ENCODE results near the gene GBGT1.

Gene GBGT1

DNA sequence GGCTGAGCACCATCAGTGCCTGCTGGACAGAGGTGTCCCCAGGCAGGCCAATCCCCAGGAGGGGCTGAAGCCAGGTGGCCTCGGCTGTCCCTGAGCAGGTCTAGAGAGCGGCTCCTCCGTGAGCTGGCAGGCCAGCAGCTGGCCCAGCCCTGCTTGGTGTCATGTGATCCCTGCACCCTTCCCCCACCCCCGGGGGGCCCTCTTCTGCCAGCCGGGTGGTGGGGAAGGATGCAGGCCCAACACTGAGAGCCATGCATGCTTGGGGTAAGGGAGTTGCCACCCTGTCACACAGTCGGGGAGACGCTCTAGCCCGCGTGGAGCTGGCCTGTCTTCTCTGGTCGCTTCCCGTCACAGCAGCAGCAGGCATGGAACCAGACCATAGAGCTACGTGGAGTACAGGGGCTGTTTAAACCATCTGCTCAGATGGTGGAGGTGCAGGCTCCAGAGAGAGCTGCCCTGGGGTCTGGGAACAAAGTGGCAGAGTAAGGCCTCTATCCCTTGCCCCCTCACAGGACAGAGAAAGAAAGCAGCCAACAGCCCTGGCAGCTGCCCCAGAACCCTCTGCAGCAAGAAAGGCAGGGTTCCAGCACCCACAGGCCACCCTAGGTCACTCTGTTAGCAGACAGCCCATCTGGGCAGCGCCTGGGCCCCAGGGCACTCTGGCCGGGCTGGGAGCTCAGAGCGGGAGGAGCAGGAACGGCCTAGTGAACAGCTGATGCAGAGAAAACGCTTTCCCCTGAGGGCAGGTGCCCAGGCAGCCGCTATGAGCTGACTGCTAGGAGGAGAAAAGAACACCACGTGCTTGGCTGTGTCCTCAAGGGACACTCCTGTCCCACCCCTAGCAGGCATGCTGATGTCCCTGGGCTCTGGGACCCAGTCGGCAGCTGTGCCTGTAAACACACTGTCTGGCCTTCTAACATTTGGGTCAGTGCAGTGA lies 49.5 kb downstream of the GBGT1 start:
- no peak overlapping the region for H3K4me3 ChIP-seq (ENCODE audit: low read depth, low read length)
- TF ChIP-seq, protein P1, sequence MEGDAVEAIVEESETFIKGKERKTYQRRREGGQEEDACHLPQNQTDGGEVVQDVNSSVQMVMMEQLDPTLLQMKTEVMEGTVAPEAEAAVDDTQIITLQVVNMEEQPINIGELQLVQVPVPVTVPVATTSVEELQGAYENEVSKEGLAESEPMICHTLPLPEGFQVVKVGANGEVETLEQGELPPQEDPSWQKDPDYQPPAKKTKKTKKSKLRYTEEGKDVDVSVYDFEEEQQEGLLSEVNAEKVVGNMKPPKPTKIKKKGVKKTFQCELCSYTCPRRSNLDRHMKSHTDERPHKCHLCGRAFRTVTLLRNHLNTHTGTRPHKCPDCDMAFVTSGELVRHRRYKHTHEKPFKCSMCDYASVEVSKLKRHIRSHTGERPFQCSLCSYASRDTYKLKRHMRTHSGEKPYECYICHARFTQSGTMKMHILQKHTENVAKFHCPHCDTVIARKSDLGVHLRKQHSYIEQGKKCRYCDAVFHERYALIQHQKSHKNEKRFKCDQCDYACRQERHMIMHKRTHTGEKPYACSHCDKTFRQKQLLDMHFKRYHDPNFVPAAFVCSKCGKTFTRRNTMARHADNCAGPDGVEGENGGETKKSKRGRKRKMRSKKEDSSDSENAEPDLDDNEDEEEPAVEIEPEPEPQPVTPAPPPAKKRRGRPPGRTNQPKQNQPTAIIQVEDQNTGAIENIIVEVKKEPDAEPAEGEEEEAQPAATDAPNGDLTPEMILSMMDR (conservative IDR thresholded peaks at IDR 0.05; ENCODE audit: low read depth, low read length): no peak
- no peak for DNase-seq (ENCODE audit: low read depth)

DNA sequence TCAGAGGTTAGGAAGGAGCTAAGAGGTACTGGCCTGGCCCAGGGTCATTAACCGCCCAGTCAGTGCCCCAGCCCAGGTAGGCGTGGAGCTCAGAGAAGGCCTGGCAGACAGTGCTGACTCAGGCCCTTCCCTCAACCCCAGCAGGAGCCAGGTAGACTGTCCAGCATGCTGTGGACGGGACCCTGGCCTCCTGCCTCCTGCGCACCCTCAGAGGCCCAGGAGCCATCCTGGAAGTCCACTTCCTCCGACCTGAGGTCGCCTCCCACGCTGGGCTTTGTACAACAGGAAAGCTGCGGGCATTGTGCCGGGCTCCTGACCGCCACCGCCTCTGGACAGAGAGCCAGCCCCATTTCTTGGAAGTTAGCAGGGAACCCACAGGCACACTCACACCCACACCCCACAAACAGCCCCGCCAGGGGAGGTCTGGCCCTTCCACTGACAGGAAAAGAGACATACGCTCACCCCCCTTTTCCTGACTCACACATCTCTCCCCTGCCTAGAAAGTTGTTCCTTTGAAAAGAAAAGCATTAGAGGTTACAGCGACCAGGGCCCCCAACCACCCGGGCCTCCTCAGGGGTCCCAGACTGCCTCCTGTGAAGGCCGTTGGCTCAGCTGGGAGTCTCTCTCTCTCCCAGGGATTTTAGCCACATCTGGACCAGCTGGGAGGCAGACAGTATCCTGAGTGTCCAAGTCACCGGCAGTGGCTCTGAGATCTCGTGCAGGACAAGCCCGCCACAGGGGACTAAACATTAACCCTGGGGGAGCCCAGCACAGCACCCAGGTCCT lies 50.4 kb downstream of the GBGT1 start:
- no peak overlapping the region for H3K4me3 ChIP-seq (ENCODE audit: low read depth, low read length)
- TF ChIP-seq, protein P1 (conservative IDR thresholded peaks at IDR 0.05; ENCODE audit: low read depth, low read length): no peak
- peak; percentile 57 for DNase-seq (ENCODE audit: low read depth)

DNA sequence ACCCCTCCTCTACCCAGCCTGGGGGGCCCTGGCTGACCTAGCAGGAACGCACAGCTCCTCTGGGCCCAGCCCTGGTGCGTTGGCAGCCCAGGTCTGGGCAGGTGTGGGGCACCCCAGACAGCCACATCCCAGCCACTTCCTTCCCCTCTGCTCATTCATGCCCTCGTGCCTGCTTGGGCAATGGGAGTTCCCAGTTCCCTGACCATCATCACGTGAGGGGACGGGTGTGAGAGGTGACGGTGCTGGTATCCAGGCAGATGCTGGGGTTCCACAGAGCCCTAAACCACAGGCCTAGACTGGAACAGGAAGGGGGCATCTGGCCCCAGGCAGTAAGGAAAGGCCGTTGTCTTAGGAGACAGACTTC lies 51.1 kb downstream of the GBGT1 start:
- TF ChIP-seq, protein P1 (conservative IDR thresholded peaks at IDR 0.05; ENCODE audit: low read depth, low read length): no peak
- H3K4me3 ChIP-seq (ENCODE audit: low read depth, low read length): no peak overlapping the region
- no peak for DNase-seq (ENCODE audit: low read depth)

DNA sequence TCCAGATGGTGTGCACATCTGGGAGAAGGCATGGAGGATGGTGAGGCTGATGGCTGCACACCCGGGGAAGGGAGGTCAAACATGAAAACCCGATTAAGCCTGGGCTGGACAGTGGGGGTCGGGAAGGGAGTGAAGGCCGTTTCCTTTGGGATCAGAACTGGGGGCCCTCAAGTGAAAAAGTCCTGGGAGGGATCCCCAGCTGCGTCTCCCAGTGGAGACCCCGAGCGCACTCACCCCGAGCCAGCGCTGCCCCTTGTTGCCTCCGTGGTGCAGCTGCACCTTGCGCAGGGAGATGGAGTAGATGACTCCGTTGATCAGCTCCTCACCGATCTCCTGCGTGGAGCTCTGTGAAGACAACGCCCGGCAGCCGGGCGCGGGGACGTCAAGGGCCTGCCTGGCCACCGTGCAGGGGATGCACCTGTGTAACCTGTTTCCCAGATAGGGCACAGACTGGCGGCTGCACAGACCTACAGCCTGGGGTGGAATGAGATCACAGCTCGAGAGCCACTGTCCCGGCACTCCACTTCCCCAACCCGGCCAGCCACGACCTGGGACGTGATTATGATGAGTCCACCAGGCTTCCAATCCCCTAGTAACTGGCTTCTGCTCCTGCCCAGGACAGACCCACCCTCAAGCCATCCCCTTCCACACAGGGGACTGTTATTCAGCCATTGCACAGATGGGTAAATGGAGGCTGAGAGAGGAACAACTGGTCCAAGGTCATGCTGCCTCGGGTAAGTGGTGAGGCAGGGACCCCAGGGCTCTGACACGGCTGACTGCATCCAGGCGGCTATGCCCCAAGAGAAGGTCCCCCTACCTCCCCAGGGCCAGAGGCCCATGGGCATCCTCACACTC lies 51.7 kb downstream of the GBGT1 start:
- H3K4me3 ChIP-seq (ENCODE audit: low read depth, low read length): no peak overlapping the region
- TF ChIP-seq, protein P1 (conservative IDR thresholded peaks at IDR 0.05; ENCODE audit: low read depth, low read length): no peak
- DNase-seq (ENCODE audit: low read depth): no peak

DNA sequence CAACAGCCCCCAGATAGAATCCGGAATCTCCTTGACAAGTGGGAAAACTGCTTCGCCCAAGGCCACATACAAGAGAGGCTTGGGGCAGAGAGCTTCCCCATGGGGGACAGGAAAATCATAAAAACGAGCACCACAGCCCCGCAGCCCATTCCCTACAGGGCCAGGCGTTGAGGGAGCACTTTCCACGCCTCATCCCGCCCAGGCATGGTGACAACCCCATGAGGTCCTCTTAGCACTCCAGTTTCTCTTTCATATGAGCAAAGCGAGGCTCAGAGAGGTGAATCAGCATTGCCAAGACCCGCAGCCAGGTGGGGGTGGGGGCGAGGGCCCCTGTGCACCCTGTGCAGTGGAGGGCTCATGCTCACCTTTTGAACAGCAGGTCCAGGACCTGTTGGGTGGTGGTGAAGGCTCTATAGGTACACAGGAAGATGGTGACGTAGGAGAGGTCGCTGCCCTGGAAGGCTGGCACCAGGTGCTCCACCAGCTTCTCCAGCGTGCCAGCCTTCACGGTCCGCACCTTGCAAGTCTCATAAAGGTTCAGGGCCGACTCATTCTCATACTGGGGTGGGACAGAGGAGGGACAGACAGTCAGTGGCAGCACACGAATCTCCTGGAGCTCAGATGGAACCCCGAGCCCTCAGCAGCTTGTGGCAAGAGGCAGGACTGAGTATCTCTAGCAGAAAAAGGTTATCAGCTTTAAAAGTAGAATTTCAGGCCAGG lies 53.6 kb downstream of the GBGT1 start:
- no peak for DNase-seq (ENCODE audit: low read depth)
- no peak overlapping the region for H3K4me3 ChIP-seq (ENCODE audit: low read depth, low read length)
- TF ChIP-seq, protein P1 (conservative IDR thresholded peaks at IDR 0.05; ENCODE audit: low read depth, low read length): no peak

Data from choroid plexus epithelial cell (primary cell).